HuH-7.5 (cell line): ENCODE measurements around the gene OR51M1.
"Not testable (repeated sequence)": the region's sequence is repeated elsewhere in the genome, so short reads cannot be mapped to it uniquely, and the experiment has no call there.

Experiments used
- DNase-seq: peaks from one replicate; pipeline ENCODE4 v3.0.0; 2011; ENCODE audit warnings: low spot score

The OR51M1 gene, protein sequence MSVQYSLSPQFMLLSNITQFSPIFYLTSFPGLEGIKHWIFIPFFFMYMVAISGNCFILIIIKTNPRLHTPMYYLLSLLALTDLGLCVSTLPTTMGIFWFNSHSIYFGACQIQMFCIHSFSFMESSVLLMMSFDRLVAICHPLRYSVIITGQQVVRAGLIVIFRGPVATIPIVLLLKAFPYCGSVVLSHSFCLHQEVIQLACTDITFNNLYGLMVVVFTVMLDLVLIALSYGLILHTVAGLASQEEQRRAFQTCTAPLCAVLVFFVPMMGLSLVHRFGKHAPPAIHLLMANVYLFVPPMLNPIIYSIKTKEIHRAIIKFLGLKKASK

DNA sequence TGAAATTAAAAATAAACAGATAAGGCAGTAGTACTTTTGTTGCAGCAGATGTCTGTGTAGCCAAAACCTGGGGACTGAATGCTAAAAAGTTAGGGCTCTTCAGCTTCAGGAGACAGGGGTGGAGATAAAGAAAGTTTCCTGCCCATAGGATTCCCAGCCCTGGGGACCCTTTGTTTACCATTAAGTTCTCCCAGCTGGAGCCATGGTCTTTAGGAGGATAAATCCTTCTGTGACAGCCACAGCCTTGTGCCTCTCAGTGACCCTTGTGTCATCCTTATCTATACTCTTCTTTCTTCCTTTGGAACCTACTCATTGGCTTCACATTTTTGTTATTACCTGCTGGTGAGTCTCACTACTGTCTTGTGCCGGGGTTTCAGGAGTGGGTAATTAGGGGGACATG, at the start of gene OR51M1:
Gene OR51M1, plus strand, starts transcription at position 237 of the 400 bp plus-strand sequence. CDS start 5,587 bp downstream, outside the sequence.
- no peak for DNase-seq

DNA sequence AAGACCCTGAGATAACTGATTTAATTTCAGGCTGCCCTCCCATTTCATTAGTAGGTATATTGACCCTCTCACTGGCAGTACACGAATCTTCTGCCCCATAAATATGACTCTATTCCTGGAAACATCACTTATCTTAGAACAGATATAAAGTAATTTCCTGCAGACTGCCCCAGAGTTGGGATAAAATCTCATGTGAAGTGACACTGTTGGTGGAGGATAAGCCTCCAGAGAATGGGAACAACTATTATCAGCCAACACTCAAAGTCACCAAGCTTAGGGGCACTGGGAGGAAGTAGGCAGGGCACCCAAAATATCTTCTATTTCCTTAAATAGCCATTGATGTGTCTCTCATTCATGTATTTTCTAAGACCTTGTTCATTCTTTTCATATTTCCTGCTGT, 48.4 kb upstream of the OR51M1 start:
- DNase-seq = no peak

DNA sequence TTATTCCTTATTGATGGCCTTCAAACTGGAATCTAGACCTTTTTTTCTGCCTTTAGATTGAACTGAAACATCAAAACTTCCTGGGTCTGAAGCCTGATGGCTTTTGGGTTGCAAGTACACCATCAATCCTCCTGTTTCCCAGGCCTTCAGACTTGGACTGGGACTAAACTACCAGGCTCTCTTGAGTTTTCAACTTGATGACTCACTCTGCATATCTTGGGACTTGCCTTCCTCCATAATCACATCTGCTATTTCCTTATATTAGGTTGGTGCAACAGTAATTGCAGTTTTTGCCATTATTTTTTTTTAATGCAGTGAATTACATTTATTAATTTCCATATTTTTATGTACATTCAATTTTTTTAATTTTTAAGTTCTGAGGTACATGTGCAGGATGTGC, 47.3 kb upstream of the OR51M1 start:
- DNase-seq = no peak

DNA sequence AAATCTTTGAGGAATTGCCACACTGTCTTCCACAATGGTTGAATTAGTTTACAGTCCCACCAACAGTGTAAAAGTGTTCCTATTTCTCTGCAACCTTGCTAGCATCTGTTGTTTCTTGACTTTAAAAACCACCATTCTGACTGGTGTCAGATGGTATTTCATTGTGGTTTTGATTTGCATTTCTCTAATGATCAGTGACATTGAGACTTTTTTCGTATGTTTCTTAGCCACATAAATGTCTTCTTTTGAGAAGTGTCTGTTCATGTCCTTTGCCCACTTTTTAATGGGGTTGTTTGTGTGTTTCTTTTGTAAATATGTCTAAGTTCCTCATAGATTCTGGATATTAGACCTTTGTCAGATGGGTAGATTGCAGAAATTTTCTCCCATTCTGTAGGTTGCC, 46.4 kb upstream of the OR51M1 start:
- not testable (repeated sequence) for DNase-seq

DNA sequence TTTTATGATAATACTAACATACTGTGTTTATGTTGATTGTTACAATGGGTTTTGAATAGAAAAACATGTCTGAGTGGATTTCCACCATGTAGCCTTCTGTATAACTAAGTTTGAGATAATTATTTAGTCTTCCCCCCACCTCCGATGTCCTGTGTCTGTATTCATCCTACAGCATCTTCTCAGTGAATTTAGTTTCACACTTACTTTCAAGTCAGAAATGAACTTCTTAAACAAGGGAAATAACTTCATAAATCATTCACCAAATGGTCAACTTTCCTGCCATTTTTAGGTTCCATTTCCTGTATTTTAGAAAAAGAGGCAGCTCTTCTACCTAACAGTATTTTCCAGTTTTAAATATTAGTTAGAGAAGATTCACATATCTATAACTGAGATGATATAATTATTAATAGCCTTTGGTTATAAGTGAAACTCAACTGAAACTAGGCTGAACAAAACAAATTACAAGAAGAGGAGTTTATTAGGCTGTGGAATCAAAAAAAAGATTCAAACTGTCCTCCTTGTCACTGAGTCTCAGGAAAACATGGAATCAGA, 43.8 kb upstream of the OR51M1 start:
- DNase-seq = no peak

DNA sequence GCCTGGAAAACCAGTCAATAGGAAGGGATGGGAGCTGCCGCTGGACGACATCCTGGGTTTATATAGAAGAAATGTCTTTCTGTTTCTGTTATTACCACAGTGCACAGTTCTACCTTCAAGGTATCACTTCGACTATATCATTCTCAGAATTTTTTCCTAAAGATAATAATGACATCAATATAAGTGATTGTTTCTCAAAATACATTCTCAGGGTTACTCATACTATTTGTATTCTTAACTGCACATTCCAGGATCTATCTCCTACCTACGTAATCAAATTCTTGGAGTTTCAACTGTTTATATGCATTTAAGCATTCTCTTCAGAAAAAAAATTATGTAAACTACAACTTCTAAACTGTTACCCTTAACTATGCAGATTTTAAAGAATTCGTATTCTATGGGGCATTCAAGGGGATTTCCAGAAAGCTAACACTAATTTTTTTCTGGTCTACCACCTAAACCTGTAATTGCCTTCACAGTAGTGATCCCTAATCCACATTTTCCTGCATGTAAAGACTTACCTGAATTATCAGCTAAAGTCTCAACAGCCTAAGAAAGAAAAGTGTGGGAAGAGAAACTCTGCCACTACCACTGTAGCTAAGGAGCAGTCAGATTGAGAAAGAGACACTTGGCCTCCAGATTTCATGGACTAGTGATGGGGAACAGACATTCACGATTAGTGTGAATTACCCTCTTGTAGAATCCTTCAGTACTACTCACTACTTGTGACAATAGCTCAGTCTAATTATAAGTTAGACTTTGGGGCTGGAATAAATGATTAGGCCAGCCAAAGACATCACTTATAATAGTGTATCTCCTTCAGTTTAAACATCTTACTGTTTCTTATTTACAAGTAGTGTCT, 39.9 kb upstream of the OR51M1 start, which contains the start of gene OR51B5:
Gene OR51B5, minus strand, starts transcription at position 51 of the 862 bp plus-strand sequence. Its CDS starts 0 bp downstream, at position 51.
- DNase-seq = no peak

DNA sequence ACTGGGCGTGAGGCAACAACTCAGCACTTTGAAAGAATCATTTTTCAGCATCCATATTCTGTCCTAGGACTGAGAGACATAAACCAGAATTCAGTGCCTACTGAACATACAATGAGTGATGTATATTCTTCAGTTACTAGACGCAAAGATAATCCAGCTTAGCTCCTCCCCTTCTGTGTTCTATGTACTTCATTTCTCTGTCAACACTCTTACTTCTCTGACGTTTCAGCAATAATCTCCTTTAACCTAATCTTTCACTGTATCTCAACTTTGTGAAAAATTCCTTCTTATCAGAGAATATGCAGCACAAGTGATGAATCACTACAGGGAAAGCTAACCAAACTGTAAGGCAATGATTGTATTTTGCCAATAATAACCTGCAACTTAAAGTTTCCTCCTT, 37.8 kb upstream of the OR51M1 start:
- DNase-seq = no peak

DNA sequence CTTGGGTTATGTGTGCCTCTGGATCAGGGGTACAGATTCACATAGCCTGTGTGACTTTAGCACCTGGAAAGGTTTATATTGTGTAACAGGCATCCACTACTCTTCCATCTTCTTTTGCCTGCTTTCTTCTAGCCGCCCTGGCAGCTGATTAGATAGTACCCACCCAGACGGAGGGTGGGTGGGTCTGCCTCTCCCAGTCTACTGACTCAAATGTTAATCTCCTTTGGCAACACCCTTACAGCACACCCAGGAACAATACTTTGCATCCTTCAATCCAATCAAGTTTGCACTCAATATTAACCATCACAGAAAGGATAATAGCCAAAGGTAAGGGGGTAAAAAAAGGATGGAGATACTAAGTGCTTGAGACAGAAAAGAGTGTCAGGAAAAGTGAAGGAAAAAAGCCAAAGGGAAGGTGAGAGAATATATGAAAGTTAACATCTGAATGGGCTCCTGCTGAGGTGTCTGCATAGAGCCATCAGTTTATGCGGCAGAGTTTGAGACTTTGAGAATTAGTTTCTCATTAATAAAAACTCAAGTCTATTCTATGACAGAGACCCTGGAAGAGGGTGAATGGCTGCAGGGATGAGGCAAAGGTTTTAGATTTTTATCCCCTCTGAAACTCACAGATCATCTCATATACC, 34.9 kb upstream of the OR51M1 start:
- no peak for DNase-seq

DNA sequence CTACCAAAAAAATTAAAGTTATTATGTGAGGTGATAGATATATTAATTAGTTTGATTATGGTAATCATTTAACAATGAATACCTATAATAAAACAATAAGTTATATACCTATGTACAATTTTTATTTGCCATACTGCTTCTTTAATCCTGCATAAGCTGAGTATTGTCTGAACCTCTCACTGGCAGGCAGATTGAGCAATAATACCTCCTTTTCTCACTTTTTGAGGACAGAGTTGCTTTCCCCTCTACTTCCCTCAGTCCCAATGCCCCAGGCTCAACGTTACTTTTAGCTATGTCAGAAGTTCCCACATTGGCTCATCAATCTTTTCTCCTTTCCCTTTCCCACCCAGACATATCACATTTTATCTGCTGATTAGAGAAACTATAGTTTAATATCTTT, 34.1 kb upstream of the OR51M1 start:
- DNase-seq = no peak

DNA sequence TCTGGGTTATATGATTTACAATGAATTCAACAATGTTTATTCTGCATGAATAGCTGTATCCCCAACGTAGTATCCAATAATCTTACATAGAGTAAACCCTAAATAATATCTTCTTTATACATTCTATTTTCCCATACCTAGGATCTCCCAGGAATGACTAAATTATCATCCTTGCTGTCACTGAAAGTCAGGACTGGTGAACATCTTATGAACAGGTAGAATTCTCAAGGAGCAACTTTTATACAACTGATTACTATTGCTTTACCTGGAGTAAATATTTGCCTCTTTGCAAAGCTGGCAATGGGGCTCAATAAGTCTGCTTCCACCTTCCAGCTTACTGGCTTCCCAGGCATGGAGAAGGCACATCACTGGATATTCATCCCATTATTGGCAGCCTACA, 32.4 kb upstream of the OR51M1 start, which contains the start of gene OR51B6:
Gene OR51B6, plus strand, starts transcription at position 301 of the 400 bp plus-strand sequence. Its CDS starts 0 bp downstream, at position 301.
- no peak for DNase-seq

DNA sequence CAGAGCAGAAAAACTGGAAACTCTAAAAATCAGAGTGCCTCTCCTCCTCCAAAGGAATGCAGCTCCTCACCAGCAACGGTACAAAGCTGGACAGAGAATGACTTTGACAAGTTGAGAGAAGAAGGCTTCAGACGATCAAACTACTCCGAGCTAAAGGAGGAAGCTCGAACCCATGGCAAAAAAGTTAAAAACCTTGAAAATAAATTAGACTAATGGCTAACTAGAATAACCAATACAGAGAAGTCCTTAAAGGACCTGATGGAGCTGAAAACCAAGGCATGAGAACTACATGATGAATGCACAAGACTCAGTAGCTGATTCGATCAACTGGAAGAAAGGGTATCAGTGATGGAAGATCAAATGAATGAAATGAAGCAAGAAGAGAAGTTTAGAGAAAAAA, 27.6 kb upstream of the OR51M1 start:
- DNase-seq = not testable (repeated sequence)

DNA sequence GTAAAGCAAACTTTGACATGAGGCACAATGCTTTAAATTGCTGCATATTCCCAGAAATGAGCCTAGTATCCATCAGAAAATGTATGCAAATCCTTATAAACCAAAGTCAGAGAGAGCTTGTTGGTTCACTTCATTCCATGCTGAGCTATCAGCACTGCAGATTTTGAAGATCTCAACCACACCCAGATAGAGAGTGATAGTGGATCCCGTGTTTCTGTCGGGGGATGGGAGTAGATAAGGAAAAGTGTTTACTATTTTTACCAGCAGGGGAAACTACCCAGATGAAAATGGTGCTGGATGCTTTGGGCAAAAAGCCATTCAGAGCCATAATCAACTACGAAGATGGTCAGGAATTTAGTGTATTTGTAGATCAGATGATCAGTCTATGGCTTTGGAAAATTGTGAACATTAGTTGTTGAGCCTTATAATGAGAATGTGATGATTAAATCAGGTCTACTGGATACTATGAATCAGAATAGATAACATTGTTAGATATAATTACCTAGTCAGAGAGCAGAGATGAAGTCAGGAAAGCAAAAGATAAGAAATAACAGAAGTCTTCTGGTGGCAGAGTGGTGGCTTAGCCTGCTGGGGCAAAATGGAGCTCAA, 21.5 kb upstream of the OR51M1 start:
- no peak for DNase-seq

DNA sequence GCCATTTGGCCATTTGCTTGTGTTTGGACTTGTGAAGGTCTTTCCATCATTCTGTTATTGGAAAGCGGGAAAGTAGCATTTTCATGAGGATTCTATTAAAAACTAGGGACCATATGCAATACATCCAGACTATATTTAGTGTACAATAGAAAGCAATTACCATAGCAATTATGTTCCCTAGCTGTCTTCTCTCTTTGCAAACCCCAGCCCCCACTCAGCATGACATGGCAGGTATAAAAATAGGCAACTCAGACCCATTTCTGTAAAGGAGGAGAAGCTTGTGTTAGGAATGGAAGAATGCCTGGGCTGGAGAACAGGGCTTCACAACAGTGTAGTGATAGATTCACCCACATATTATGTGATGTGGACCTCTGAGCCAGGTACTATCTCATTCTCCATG, 19.9 kb upstream of the OR51M1 start:
- DNase-seq = no peak

DNA sequence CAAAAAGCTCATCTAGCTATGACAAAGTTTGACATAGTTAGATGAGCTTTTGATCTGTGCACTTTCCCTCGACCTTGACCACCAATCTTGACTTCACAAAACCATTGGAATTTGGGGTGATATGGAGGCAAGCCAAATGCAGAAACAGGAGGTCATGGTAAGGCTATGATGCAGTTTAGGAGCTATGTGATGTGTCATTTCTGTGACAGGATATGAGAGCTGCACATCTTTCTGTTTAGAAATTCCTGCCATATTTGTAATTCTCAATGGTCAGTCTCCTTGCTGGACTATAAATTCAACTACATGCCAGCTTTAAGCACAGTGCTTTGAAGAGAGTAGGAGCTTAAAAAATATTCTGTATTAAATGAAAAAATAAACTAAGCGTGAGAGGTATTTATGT, 19.4 kb upstream of the OR51M1 start:
- no peak for DNase-seq

DNA sequence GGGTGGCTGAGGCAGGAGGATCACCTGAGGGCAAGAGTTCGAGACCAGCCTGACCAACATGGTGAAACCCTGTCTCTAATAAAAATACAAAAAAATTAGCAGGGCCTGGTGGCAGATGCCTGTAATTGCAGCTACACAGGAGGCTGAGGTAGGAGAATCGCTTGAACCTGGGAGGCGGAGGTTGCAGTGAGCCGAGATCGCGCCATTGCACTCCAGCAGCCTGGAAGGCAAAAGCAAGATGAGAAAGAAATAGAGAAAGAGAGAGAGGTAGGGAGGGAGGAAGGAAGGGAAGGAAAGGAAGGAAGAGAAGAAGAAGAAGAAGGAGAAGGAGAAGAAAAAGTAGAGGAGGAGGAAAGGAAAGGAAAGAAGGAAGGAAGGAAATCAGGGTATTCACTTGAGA, 17.2 kb upstream of the OR51M1 start:
- not testable (repeated sequence) for DNase-seq

DNA sequence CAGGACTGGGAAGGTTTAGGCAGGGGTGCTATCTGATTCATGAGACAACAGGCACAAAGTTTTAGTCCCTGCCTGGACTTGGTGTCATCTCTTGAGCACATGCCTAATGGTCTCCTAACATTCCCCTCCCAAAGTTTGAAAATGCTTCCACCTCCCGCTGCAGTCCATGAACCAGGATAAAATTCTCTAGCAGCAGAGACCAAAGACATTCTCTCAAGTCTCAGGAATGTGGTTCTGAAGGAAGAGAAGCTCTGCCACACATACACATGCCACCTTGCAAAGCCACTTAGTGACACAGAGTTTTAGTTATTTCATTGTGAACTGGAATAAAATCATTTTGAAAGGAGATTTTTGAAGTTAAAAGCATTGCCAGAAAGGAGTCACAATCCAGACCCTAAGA, 16.8 kb upstream of the OR51M1 start:
- DNase-seq = no peak

DNA sequence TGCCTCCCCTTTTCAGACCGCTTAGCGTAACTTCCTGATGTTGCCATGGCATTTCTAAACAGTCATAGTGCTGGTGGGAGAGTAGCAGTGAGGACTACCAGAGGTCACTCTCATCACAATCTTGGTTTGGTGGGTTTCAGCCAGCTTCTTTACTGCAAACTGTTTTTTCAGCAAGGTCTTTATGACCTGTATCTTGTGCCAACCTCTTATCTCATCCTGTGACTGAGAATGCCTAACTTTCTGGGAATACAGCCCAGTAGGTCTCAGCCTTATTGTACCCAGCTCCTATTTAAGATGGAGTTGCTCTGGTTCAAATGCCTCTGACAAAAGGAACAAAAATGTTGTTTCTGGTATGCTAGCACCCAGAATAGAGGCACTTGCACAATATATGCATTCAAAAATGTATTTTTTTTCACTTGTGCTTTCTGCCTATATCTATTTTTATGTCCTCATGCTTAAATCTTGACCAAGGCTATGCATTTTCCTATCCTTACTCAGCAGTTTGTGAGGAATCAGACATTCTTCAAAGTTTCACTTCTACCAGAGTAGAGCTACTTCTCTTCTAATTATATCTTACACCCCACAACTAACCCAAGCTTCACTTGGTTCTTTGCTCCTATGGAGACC, 16.1 kb upstream of the OR51M1 start:
- no peak for DNase-seq

DNA sequence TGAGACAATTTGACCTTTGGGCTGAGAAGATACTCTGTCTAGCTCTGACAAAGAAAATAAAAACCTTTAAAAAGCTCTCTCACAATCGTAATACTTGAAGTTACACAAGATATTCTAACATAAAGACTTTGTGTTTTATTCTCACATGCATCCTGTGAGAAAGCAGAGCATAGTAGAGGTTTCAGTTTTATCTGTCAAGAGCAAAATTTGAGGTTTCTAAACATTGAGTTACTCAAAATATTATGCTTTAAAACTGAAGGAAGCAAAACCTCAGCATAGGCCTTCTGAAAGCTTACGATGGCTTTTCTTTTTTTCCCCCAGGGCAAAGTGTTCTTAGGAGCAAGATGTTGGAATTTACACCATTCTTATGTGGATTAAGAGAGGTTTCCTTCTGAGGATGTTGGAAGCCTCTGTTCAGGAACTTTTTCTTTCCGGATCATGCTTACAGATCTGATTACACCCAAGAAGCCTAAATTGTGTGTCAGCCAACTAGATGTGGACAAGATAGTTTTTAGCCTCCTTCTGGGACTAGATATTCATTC, 15.0 kb upstream of the OR51M1 start:
- no peak for DNase-seq

DNA sequence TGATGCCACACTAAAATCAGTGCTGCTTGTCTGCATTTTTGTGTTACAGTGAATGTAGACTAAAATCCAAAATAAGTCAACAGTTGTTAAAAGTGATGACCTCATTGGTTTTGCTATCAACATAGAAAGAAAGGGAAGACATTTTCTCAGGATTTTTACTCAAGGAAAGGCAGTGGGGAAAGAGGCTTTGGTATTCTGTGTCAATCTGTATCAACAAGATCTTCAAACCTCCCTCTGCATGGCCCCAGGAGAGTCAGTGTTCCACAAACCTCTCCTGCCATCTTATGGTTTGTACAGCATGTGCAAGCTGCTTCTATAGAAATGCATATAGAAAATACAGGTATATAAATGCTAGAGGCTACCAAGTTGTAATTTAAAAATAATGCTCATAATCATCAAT, 13.8 kb upstream of the OR51M1 start:
- no peak for DNase-seq

DNA sequence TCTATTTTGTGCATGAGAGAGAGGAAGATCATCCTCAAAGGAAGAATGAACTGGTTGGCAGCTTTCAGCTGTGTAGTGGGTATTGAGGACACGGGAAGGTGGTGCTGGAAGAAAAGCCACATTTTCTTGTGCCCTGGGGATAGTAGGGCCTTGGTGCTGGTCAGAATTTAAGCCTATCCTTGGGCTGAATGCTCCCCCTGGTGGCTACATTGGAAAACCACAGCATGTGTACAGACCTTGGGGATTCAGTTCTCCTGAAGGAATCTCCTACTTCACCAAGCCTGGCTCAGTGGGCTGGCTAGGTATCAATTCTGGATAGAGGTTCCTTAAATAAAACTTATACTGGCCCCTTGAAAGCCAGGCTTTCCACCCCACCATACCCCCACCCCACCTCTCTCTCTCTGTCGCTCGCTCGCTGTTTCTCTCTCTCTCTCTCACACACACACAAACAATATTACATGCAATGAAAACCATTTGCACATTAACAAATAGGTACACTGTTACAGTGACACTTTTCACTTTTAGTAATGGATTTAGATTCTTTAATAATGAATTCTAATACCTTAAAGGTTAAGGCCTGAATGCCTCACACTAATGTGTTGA, 2.8 kb upstream of the OR51M1 start:
- peak; percentile 14 for DNase-seq

DNA sequence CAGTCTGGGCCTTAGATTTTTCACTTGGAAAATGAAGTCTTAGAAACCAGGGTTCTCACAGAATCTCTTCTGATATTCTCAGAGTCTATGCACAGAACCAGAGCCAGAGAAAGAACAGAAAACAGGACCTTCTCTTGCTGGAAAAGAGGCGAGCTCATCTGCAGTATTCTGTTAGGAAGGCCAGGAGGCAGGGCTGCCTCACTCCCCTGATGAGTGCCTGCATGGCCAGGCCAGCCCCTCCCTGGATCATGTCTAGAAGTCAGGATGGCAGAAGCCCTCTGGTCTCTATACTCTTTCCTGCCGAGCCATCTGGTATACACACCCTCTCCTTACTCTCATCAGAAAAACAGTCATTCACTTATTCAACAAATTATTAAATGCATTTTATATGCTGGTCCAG, 723 bp downstream of the OR51M1 start:
- no peak for DNase-seq
